Esophagus muscularis mucosa (tissue), 3 donors: ENCODE results near the gene PRDX5.

Experiments
- EP300 ChIP-seq: sonication (generic); formaldehyde crosslinking; IDR thresholded peaks from one replicate; pipeline ENCODE4 v1.6.1; 2017; ENCODE audit warnings: antibody characterized with exemption
- TF ChIP-seq, protein P1 (sequence below), 3 experiments: fragments of 200-600 bp in 2 of 3; fragments of 450-650 bp in 1 of 3; sonication (generic) in 2 of 3; IDR thresholded peaks; one replicate each; pipeline ENCODE4 v1.5.1; 2017 to 2019; ENCODE audit warnings: antibody characterized with exemption in 3 of 3, mild to moderate bottlenecking in 2 of 3, moderate library complexity in 1 of 3

DNA sequence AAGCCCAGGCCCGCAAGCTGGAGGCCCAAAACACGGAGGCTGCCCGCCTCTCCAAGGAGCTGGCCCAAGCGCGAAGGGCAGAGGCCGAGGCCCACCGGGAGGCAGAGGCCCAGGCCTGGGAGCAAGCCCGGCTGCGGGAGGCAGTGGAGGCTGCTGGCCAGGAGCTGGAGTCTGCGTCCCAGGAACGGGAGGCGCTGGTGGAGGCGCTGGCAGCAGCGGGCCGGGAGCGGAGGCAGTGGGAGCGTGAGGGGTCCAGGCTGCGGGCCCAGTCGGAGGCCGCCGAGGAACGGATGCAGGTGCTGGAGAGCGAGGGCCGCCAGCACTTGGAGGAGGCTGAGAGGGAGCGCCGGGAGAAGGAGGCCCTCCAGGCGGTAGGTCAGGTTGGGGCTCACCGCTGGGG is 26.9 kb downstream of the PRDX5 start:
- TF ChIP-seq, protein P1, sequence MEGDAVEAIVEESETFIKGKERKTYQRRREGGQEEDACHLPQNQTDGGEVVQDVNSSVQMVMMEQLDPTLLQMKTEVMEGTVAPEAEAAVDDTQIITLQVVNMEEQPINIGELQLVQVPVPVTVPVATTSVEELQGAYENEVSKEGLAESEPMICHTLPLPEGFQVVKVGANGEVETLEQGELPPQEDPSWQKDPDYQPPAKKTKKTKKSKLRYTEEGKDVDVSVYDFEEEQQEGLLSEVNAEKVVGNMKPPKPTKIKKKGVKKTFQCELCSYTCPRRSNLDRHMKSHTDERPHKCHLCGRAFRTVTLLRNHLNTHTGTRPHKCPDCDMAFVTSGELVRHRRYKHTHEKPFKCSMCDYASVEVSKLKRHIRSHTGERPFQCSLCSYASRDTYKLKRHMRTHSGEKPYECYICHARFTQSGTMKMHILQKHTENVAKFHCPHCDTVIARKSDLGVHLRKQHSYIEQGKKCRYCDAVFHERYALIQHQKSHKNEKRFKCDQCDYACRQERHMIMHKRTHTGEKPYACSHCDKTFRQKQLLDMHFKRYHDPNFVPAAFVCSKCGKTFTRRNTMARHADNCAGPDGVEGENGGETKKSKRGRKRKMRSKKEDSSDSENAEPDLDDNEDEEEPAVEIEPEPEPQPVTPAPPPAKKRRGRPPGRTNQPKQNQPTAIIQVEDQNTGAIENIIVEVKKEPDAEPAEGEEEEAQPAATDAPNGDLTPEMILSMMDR (IDR thresholded peaks at IDR 0.05), result no peak
- TF ChIP-seq EP300, result no peak
